CD8-positive, alpha-beta memory T cell (primary cell): ENCODE measurements around the gene NCOR1. TPM values are rescaled to one million over a fixed set of nuclear protein-coding genes. Genes with fewer than 3 reads are reported as not detected.

Experiments
- CTCF ChIA-PET: fragments of 350-600 bp; sonication (Branson Sonifier 250); formaldehyde crosslinking; loops from one replicate; lab custom pipeline; 2021; ENCODE audit warnings: antibody characterized with exemption; lab: Charles Lee
- POLR2A ChIA-PET: fragments of 350-600 bp; sonication (Branson Sonifier 250); formaldehyde crosslinking; loops from one replicate; lab custom pipeline; 2021; ENCODE audit warnings: antibody characterized with exemption; lab: Charles Lee
- DNase-seq, 5 donors: peaks; one replicate each; pipeline versions ENCODE4 v3.0.0 to v3.0.0-alpha.2; 2020 to 2022; ENCODE audit warnings: mixed read lengths in 1 of 5
- H3K27ac ChIP-seq: one replicate; pipeline ENCODE4 v1.7.0; 2013; ENCODE audit warnings: low read depth, mild to moderate bottlenecking, low read length, moderate library complexity
- H3K27me3 ChIP-seq: 2 replicates; pipeline ENCODE4 v1.7.0; 2013; ENCODE audit warnings: low read length, mild to moderate bottlenecking; ENCODE audit not compliant: insufficient read depth, poor library complexity, severe bottlenecking
- H3K36me3 ChIP-seq: 2 replicates; pipeline ENCODE4 v1.7.0; 2013; ENCODE audit warnings: mild to moderate bottlenecking, low read length, moderate library complexity; ENCODE audit not compliant: insufficient read depth
- H3K4me1 ChIP-seq: 2 replicates; pipeline ENCODE4 v1.7.0; 2013; ENCODE audit warnings: mild to moderate bottlenecking, low read length, moderate library complexity; ENCODE audit not compliant: insufficient read depth
- H3K4me3 ChIP-seq: 2 replicates; pipeline ENCODE4 v1.7.0; 2013; ENCODE audit warnings: mild to moderate bottlenecking, low read length
- H3K9me3 ChIP-seq: 2 replicates; pipeline ENCODE4 v1.7.0; 2013; ENCODE audit warnings: mild to moderate bottlenecking, low read length
- H3K27ac Mint-ChIP-seq, 8 donors: one replicate each; pipeline ENCODE4 v1.8.0; 2020 to 2021; ENCODE audit warnings: mixed read lengths in 8 of 8, mild to moderate bottlenecking in 6 of 8, inconsistent platforms in 3 of 8, moderate library complexity in 3 of 8
- H3K27me3 Mint-ChIP-seq, 2 donors: one replicate each; pipeline ENCODE4 v1.8.0; 2020 to 2021; ENCODE audit warnings: mixed read lengths in 2 of 2, mild to moderate bottlenecking in 1 of 2, moderate library complexity in 1 of 2
- H3K36me3 Mint-ChIP-seq, 3 donors: one replicate each; pipeline ENCODE4 v1.8.0; 2020 to 2021; ENCODE audit warnings: mixed read lengths in 3 of 3, inconsistent platforms in 1 of 3, mild to moderate bottlenecking in 1 of 3
- H3K4me1 Mint-ChIP-seq, 3 donors: one replicate each; pipeline ENCODE4 v1.8.0; 2020 to 2021; ENCODE audit warnings: mixed read lengths in 3 of 3, inconsistent platforms in 1 of 3, mild to moderate bottlenecking in 1 of 3
- H3K4me3 Mint-ChIP-seq, 7 donors: one replicate each; pipeline ENCODE4 v1.8.0; 2020 to 2021; ENCODE audit warnings: mixed read lengths in 7 of 7, mild to moderate bottlenecking in 6 of 7, moderate library complexity in 4 of 7, inconsistent platforms in 2 of 7
- H3K9me3 Mint-ChIP-seq, 5 donors: one replicate each; pipeline ENCODE4 v1.8.0; 2020 to 2022; ENCODE audit warnings: mixed read lengths in 5 of 5, mild to moderate bottlenecking in 3 of 5, moderate library complexity in 2 of 5, inconsistent platforms in 1 of 5
- polyA plus RNA-seq: library from polyadenylated mRNA; unstranded; fragments of 300-500 nt; fragmentation: Illumina TruSeq; gene quantifications from one replicate; pipeline ENCODE4 v1.2.3, GENCODE V29; 2021
- total RNA-seq, 2 experiments: library from RNA; stranded (reverse); gene quantifications; one replicate each; pipeline ENCODE4 v1.2.3, GENCODE V29; 2021

The NCOR1 gene
- total and polyA plus RNA-seq, 3 experiments from 2014 or later, result 146 to 158 (median 147) TPM

- Histone ChIP-seq H3K27ac (no peak overlapping the region), H3K9me3 (no peaks in the 10 kb centered on the region), H3K4me1 (no peaks in the 10 kb centered on the region), H3K36me3 (no peaks in the 10 kb centered on the region), H3K4me3 (no peak overlapping the region), H3K27me3 (no peaks in the 10 kb centered on the region)
- no peak for DNase-seq
- no peaks in the 10 kb centered on the region for H3K27me3 Mint-ChIP-seq
- H3K9me3 Mint-ChIP-seq, result no peaks in the 10 kb centered on the region
- no peak overlapping the region for H3K4me3 Mint-ChIP-seq
- H3K36me3 Mint-ChIP-seq, result peaks cover 0 to 31% (median 19%) of the 10 kb centered on the region in 3 donors
- H3K4me1 Mint-ChIP-seq, result peaks cover 0 to 6% (median 5%) of the 10 kb centered on the region in 3 donors
- POLR2A ChIA-PET, result no interaction called here
- peak overlapping the region in 1 of 8 donors; percentile 56 for H3K27ac Mint-ChIP-seq
- CTCF ChIA-PET, result no interaction called here
Measured at GRCh38 chr17:16251043-16251442, 35.7 kb upstream of the NCOR1 start.

DNA sequence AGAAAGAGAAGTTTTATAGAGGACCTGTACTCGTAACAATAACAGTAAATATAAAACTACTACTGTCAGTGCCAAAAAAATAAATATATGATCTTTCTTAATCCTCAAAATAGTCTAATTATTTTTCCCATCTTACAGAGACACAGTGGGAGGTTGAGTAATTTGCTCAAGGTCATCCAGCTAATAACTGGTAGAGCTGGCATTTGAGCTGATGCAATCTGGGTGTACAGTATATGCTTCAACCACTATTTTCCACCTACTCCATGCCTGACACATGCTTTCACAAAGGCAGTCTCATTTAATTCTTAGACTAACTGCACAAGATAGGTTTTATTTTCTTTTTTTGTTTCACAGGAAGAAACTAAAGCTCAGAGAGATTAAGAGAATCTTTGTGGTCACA is 35.3 kb upstream of the NCOR1 start:
- Mint-ChIP-seq H3K9me3 (no peaks in the 10 kb centered on the region), H3K4me3 (no peak overlapping the region), H3K4me1 (peaks cover 0 to 6% (median 5%) of the 10 kb centered on the region in 3 donors), H3K36me3 (peaks cover 0 to 29% (median 19%) of the 10 kb centered on the region in 3 donors), H3K27ac (no peak overlapping the region), H3K27me3 (no peaks in the 10 kb centered on the region)
- Histone ChIP-seq H3K4me3 (no peak overlapping the region), H3K4me1 (no peaks in the 10 kb centered on the region), H3K27ac (no peak overlapping the region), H3K27me3 (no peaks in the 10 kb centered on the region), H3K9me3 (no peaks in the 10 kb centered on the region), H3K36me3 (no peaks in the 10 kb centered on the region)
- DNase-seq, result no peak
- POLR2A ChIA-PET, result no interaction called here
- CTCF ChIA-PET, result no interaction called here

- DNase-seq, result no peak
- Mint-ChIP-seq H3K4me3 (no peak overlapping the region), H3K4me1 (peaks cover 8 to 18% (median 9%) of the 10 kb centered on the region in 3 donors), H3K36me3 (peaks cover 0 to 30% (median 20%) of the 10 kb centered on the region in 3 donors), H3K9me3 (no peaks in the 10 kb centered on the region), H3K27me3 (no peaks in the 10 kb centered on the region), H3K27ac (no peak overlapping the region)
- Histone ChIP-seq H3K27me3 (no peaks in the 10 kb centered on the region), H3K36me3 (no peaks in the 10 kb centered on the region), H3K27ac (no peak overlapping the region), H3K4me1 (no peaks in the 10 kb centered on the region), H3K4me3 (no peak overlapping the region), H3K9me3 (no peaks in the 10 kb centered on the region)
- POLR2A ChIA-PET, result no interaction called here
- CTCF ChIA-PET, result no interaction called here
Measured at GRCh38 chr17:16247586-16247984, 32.3 kb upstream of the NCOR1 start.

- Histone ChIP-seq H3K27me3 (no peaks in the 10 kb centered on the region), H3K27ac (no peak overlapping the region), H3K36me3 (no peaks in the 10 kb centered on the region), H3K9me3 (no peaks in the 10 kb centered on the region), H3K4me1 (no peaks in the 10 kb centered on the region), H3K4me3 (no peak overlapping the region)
- peaks cover 0 to 31% (median 16%) of the 10 kb centered on the region in 3 donors for H3K36me3 Mint-ChIP-seq
- peak overlapping the region in 2 of 8 donors; percentile 23 to 47 for H3K27ac Mint-ChIP-seq
- H3K9me3 Mint-ChIP-seq, result no peaks in the 10 kb centered on the region
- peaks cover 6 to 20% (median 18%) of the 10 kb centered on the region in 3 donors for H3K4me1 Mint-ChIP-seq
- H3K27me3 Mint-ChIP-seq, result no peaks in the 10 kb centered on the region
- POLR2A ChIA-PET, result no interaction called here
- no peak for DNase-seq
- H3K4me3 Mint-ChIP-seq, result no peak overlapping the region
- CTCF ChIA-PET, result no interaction called here
Measured at GRCh38 chr17:16243801-16244567, 28.6 kb upstream of the NCOR1 start.

- H3K36me3 Mint-ChIP-seq, result peaks cover 0 to 27% (median 12%) of the 10 kb centered on the region in 3 donors
- peak overlapping the region in 3 of 8 donors; percentile 23 to 47 (median 26) for H3K27ac Mint-ChIP-seq
- H3K4me3 Mint-ChIP-seq, result no peak overlapping the region
Measured at GRCh38 chr17:16243385-16243784, 28.1 kb upstream of the NCOR1 start.

DNA sequence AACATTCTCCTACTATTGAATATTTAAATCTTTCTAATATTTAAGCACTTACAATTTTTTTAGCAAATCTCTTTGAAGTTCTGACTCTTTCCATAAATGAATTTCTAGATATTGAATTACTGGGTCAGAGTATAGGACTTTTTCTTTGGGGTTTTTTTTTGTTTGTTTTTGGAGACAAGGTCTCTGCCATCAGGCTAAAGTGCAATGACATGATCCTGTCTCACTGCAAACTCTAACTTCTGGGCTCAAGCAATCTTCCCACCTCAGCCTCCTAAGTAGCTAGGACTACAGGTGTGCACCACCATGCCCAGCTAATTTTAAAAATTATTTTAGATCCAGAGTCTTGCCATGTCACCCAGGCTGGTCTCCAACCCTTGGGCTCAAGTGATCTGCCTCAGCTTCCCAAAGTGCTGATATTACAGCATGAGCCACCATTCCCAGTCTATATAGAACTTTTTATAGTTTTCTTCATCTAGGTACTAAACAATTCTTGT is 26.6 kb upstream of the NCOR1 start:
- Mint-ChIP-seq H3K27me3 (no peaks in the 10 kb centered on the region), H3K36me3 (peaks cover 0 to 21% (median 8%) of the 10 kb centered on the region in 3 donors), H3K4me1 (peaks cover 4 to 20% (median 12%) of the 10 kb centered on the region in 3 donors), H3K9me3 (no peaks in the 10 kb centered on the region), H3K4me3 (no peak overlapping the region), H3K27ac (peak overlapping the region in 1 of 8 donors; percentile 47)
- no peaks in the 10 kb centered on the region for H3K27me3 ChIP-seq
- H3K4me1 ChIP-seq, result no peaks in the 10 kb centered on the region
- H3K36me3 ChIP-seq, result no peaks in the 10 kb centered on the region
- no peak overlapping the region for H3K4me3 ChIP-seq
- no peak overlapping the region for H3K27ac ChIP-seq
- CTCF ChIA-PET, result no interaction called here
- POLR2A ChIA-PET, result interaction anchor here (0.7 kb wide), 1 partner anchor 45 kb away, joined by 7 read pairs; no protein-coding TSS in a partner anchor
- H3K9me3 ChIP-seq, result no peaks in the 10 kb centered on the region
- no peak for DNase-seq

More at GRCh38 chr17:16243385-16243784, 28.1 kb upstream of the NCOR1 start:
- H3K4me1 Mint-ChIP-seq, result peaks cover 6 to 20% (median 14%) of the 10 kb centered on the region in 3 donors
- CTCF ChIA-PET, result no interaction called here
- Histone ChIP-seq H3K27ac (no peak overlapping the region), H3K36me3 (no peaks in the 10 kb centered on the region), H3K27me3 (no peaks in the 10 kb centered on the region), H3K9me3 (no peaks in the 10 kb centered on the region), H3K4me3 (no peak overlapping the region), H3K4me1 (no peaks in the 10 kb centered on the region)
- no peaks in the 10 kb centered on the region for H3K27me3 Mint-ChIP-seq
- no peaks in the 10 kb centered on the region for H3K9me3 Mint-ChIP-seq
- no peak for DNase-seq
- POLR2A ChIA-PET, result no interaction called here

DNA sequence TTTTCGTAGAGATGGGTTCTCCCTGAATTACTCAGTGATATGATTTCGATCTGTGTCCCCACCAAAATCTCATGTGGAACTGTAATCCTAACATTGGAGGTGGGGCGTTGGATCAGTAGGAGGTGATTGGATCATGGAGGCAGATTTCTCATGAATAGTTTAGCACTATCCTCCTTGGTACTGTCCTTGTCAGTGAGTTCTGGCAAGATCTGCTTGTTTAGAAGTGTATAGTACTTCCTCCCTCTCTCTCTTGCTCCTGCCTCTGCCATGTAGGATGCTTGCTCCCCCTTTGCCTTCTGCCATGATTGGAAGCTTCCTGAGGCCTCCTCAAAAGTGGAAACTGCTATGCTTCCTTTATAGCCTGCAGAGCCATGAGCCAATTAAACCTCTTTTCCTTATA is 24.6 kb upstream of the NCOR1 start:
- ChIA-PET POLR2A (no interaction called here), CTCF (no interaction called here)
- Histone ChIP-seq H3K4me3 (no peak overlapping the region), H3K27ac (no peak overlapping the region), H3K27me3 (no peaks in the 10 kb centered on the region), H3K36me3 (no peaks in the 10 kb centered on the region), H3K4me1 (no peaks in the 10 kb centered on the region), H3K9me3 (no peaks in the 10 kb centered on the region)
- Mint-ChIP-seq H3K36me3 (peaks cover 0 to 33% (median 10%) of the 10 kb centered on the region in 3 donors), H3K4me3 (no peak overlapping the region), H3K9me3 (no peaks in the 10 kb centered on the region), H3K27me3 (no peaks in the 10 kb centered on the region), H3K27ac (no peak overlapping the region), H3K4me1 (peaks cover 3 to 20% (median 16%) of the 10 kb centered on the region in 3 donors)
- no peak for DNase-seq

- H3K27me3 Mint-ChIP-seq, result no peaks in the 10 kb centered on the region
- H3K4me3 ChIP-seq, result no peak overlapping the region
- H3K36me3 ChIP-seq, result no peaks in the 10 kb centered on the region
- POLR2A ChIA-PET, result no interaction called here
- H3K4me1 ChIP-seq, result peaks cover 13% of the 10 kb centered on the region
- peaks cover 0 to 1% (median 0%) of the 10 kb centered on the region in 5 donors for H3K9me3 Mint-ChIP-seq
- H3K27ac Mint-ChIP-seq, result peak overlapping the region in 1 of 8 donors; percentile 20
- H3K27me3 ChIP-seq, result no peaks in the 10 kb centered on the region
- CTCF ChIA-PET, result no interaction called here
- DNase-seq, result no peak
- H3K4me3 Mint-ChIP-seq, result no peak overlapping the region
- peaks cover 0 to 31% (median 11%) of the 10 kb centered on the region in 3 donors for H3K36me3 Mint-ChIP-seq
- H3K27ac ChIP-seq, result no peak overlapping the region
- H3K9me3 ChIP-seq, result no peaks in the 10 kb centered on the region
- H3K4me1 Mint-ChIP-seq, result peaks cover 13 to 23% (median 18%) of the 10 kb centered on the region in 3 donors
Measured at GRCh38 chr17:16232391-16232790, 17.1 kb upstream of the NCOR1 start.
